IPS DF 19.7 (cell line): ENCODE data around the gene RESF1.

Experiments used
- DNase-seq: peaks from one replicate; pipeline ENCODE4 v3.0.0-alpha.2; 2013; ENCODE audit warnings: low read depth, low spot score

The RESF1 gene

DNA sequence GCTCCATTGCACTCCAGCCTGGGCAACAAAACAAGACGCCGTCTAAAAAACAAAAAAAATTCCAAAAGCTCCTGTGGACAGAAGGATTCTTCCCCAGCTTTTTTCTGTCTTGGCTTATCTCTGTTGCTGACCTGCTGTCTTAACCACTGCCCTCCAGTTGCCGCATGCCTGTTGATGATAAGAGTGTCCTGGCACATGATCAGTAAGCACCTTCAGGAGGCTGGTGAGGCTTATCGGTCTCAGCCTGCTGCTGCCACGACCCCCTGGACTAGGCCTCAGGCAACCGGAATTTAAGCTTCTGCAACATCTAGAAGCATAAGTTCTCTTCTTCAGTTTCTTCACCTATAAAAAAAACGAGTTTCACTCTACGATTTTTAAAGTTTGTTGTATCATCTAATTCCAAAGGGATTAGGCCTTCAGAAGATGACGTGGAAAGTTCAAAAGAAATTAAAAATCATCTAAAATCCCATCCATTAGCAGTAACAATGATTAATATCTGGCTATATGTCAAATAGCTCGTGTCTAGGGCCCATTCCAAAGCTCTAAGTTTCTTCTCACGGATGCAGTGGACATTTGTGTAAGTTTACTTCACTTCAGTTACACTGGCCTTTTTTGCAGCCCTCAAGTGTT, 46.4 kb downstream of the RESF1 start:
- no peak for DNase-seq
